SK-N-SH treated with all-trans-retinoic acid at 6 μM for 48 hours (cell line): ENCODE results near the gene MYRF.

ENCODE experiments used
- BACH2 ChIP-seq: fragments of 250-450 bp; sonication (Bioruptor Pico); IDR thresholded peaks from 2 replicates; pipeline ENCODE4 v1.9.0; 2021; ENCODE audit warnings: mild to moderate bottlenecking, borderline replicate concordance
- CREB5 ChIP-seq: fragments of 250-450 bp; sonication (Bioruptor Pico); IDR thresholded peaks from 2 replicates; pipeline ENCODE4 v1.5.1; 2020; ENCODE audit warnings: low read depth, mild to moderate bottlenecking, moderate library complexity
- CSRNP3 ChIP-seq: fragments of 250-450 bp; sonication (Bioruptor Pico); IDR thresholded peaks from 2 replicates; pipeline ENCODE4 v1.5.1; 2021; ENCODE audit warnings: mild to moderate bottlenecking, moderate library complexity
- GLIS3 ChIP-seq: fragments of 250-450 bp; sonication (Bioruptor Pico); IDR thresholded peaks from 2 replicates; pipeline ENCODE4 v1.5.0; 2020; ENCODE audit warnings: mild to moderate bottlenecking, moderate library complexity
- ISL1 ChIP-seq: fragments of 250-450 bp; sonication (Bioruptor Pico); IDR thresholded peaks from 2 replicates; pipeline ENCODE4 v2.1.2; 2022; ENCODE audit warnings: mild to moderate bottlenecking, moderate library complexity
- RARB ChIP-seq: fragments of 250-450 bp; sonication (Bioruptor Pico); IDR thresholded peaks from 2 replicates; pipeline ENCODE4 v1.8.0; 2021; ENCODE audit warnings: mild to moderate bottlenecking, moderate library complexity
- SNAI2 ChIP-seq: fragments of 250-450 bp; sonication (Bioruptor Pico); IDR thresholded peaks from 2 replicates; pipeline ENCODE4 v1.5.0; 2020; ENCODE audit warnings: mild to moderate bottlenecking, moderate library complexity
- ZC3H10 ChIP-seq: fragments of 250-450 bp; sonication (Bioruptor Pico); IDR thresholded peaks from 2 replicates; pipeline ENCODE4 v1.5.1; 2021; ENCODE audit warnings: mild to moderate bottlenecking, moderate library complexity
- ZNF565 ChIP-seq: fragments of 450-650 bp; formaldehyde crosslinking; conservative IDR thresholded peaks from 2 replicates; pipeline ENCODE4 v1.5.0; 2020; ENCODE audit warnings: low read depth, mild to moderate bottlenecking, moderate library complexity
- ZNF8 ChIP-seq: fragments of 450-650 bp; formaldehyde crosslinking; IDR thresholded peaks from 2 replicates; pipeline ENCODE4 v1.5.0; 2020; ENCODE audit warnings: mild to moderate bottlenecking, moderate library complexity
- TF ChIP-seq, protein P1 (sequence below): fragments of 250-450 bp; sonication (Bioruptor Pico); IDR thresholded peaks from 2 replicates; pipeline ENCODE4 v1.8.0; 2021; ENCODE audit warnings: low read depth, mild to moderate bottlenecking, moderate library complexity, borderline replicate concordance
- TF ChIP-seq, protein P2 (sequence below): fragments of 250-450 bp; sonication (Bioruptor Pico); IDR thresholded peaks from 2 replicates; pipeline ENCODE4 v1.8.0; 2020; ENCODE audit warnings: mild to moderate bottlenecking, moderate library complexity, borderline replicate concordance

- TF ChIP-seq GLIS3 (CRISPR knock-in tag) (no peak), CSRNP3 (no peak), RARB (CRISPR knock-in tag) (no peak), ZC3H10 (CRISPR knock-in tag) (no peak), ZNF8 (CRISPR knock-in tag) (no peak), ISL1 (no peak), CREB5 (CRISPR knock-in tag) (no peak), ZNF565 (CRISPR knock-in tag) (no peak), BACH2 (CRISPR knock-in tag) (no peak), SNAI2 (CRISPR knock-in tag) (no peak)
- TF ChIP-seq, protein P1, sequence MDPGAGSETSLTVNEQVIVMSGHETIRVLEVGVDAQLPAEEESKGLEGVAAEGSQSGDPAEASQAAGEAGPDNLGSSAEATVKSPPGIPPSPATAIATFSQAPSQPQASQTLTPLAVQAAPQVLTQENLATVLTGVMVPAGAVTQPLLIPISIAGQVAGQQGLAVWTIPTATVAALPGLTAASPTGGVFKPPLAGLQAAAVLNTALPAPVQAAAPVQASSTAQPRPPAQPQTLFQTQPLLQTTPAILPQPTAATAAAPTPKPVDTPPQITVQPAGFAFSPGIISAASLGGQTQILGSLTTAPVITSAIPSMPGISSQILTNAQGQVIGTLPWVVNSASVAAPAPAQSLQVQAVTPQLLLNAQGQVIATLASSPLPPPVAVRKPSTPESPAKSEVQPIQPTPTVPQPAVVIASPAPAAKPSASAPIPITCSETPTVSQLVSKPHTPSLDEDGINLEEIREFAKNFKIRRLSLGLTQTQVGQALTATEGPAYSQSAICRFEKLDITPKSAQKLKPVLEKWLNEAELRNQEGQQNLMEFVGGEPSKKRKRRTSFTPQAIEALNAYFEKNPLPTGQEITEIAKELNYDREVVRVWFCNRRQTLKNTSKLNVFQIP (CRISPR knock-in tag): no peak
- TF ChIP-seq, protein P2, sequence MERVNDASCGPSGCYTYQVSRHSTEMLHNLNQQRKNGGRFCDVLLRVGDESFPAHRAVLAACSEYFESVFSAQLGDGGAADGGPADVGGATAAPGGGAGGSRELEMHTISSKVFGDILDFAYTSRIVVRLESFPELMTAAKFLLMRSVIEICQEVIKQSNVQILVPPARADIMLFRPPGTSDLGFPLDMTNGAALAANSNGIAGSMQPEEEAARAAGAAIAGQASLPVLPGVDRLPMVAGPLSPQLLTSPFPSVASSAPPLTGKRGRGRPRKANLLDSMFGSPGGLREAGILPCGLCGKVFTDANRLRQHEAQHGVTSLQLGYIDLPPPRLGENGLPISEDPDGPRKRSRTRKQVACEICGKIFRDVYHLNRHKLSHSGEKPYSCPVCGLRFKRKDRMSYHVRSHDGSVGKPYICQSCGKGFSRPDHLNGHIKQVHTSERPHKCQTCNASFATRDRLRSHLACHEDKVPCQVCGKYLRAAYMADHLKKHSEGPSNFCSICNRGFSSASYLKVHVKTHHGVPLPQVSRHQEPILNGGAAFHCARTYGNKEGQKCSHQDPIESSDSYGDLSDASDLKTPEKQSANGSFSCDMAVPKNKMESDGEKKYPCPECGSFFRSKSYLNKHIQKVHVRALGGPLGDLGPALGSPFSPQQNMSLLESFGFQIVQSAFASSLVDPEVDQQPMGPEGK: no peak
These were observed 10.0 kb upstream of the MYRF start for GRCh38 chr11:61742391-61742790.
